ENCODE measurements around the gene ZNF337.

DNA sequence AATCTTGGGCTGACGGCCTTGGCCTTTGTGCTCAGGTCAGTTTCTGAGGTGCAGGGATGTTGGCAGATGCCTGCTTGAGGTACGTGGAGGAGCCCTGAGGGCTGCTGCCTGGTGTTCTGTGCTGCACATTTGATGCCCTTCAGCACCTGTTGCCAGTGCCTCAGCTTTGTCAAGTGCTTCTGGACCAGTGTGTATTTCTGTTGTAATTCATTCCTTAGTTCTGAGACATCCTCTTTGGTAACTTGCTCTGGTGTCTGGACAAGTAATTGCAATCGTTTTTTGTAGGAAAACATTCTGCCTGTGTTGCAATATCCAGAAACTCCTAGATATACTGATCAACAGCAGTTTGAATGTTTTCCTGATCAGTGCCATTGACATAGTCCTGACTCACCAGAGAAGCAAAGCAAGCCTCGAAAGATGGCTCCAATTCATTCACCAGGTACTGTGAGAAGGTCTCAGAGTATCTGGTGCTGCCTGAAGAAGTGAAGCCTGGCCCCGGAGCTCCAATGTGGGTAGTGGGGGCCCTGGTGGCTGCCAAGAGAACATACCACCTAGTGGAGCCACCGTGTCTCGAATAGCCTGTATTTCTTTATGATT, 26.7 kb downstream of the ZNF337 start:
- no peak for TF ChIP-seq CTCF (IDR thresholded peaks at IDR 0.05)
- no peak for TF ChIP-seq POLR2A (IDR thresholded peaks at IDR 0.05)
